ENCODE data around the gene DNAH1. TPM values are rescaled to one million over a fixed set of nuclear protein-coding genes. Genes with fewer than 3 reads are reported as not detected.

The DNAH1 gene
- total and polyA plus RNA-seq, 2 of the 13 experiments (the other 11 are each of a cell fraction or from before 2014, with no cell fraction given): 0.64 to 3.5 TPM

- no peak overlapping the region for H3K9ac ChIP-seq (ENCODE audit: insufficient read depth, low read depth, low read length)
- H2AFZ ChIP-seq (ENCODE audit: low read length): no peak overlapping the region
- DNase-seq (ENCODE audit: low spot score): no peak
- no peak overlapping the region for H3K27ac ChIP-seq (ENCODE audit: extremely low read length, insufficient read depth, low read length)
- H3K4me2 ChIP-seq (ENCODE audit: low read depth, low read length): no peak overlapping the region
- no peaks in the 10 kb centered on the region for H3K27me3 ChIP-seq (ENCODE audit: control insufficient read depth in 1 of 2, insufficient read depth in 2 of 2, low read length in 2 of 2)
- H4K20me1 ChIP-seq (ENCODE audit: insufficient read depth, low read length): no peaks in the 10 kb centered on the region
- TF ChIP-seq AGO2 (optimal IDR thresholded peaks at IDR 0.05; ENCODE audit: low read depth, low read length) (peak; percentile 61), GABPA (IDR thresholded peaks at IDR 0.05; ENCODE audit: low read depth, low read length) (no peak), GABPA (CRISPR knock-in tag; IDR thresholded peaks at IDR 0.05; ENCODE audit: low read depth) (no peak)
- BruUV-seq (replicated peaks): no TSS peak
- H3K4me1 ChIP-seq (ENCODE audit: insufficient read depth, low read length): peaks cover 12% of the 10 kb centered on the region
- ChIA-PET CTCF (ENCODE audit: low intra/inter-chr PET ratio, low total read pairs) (no interaction called here), POLR2A (no interaction called here)
- WGBS (ENCODE audit: low lambda C conversion rate): 98% methylated on average over 17 of the region's 19 CpGs
- H3K79me2 ChIP-seq (ENCODE audit: insufficient read depth, low read length): peaks cover 4% of the 10 kb centered on the region
- no peak for ATAC-seq
- no peaks in the 10 kb centered on the region for H3K9me3 ChIP-seq (ENCODE audit: low read length)
- intact Hi-C loops (cut with micrococcal nuclease; ENCODE audit: unreplicated experiment): no loop called here
- in situ Hi-C loops (cut with HindIII; ENCODE audit: extremely low pct_ligation_motif_present, low pct_unique_long_range_greater_than_20kb): no loop called here
- peaks cover 28 to 71% of the 10 kb centered on the region in 2 experiments for H3K36me3 ChIP-seq (replicated peaks in 1 of 2; ENCODE audit: control insufficient read depth in 1 of 2, insufficient read depth in 2 of 2, low read length in 2 of 2)
- H3K4me3 ChIP-seq (replicated peaks in 1 of 3; ENCODE audit: insufficient read depth in 1 of 3, low read depth in 2 of 3, low read length in 3 of 3): no peak overlapping the region
- FAIRE-seq: no peak
These were observed 87.2 kb downstream of the DNAH1 start for GRCh38 chr3:52403271-52403841.

GRCh38 chr3:52403955-52404354 is 87.8 kb downstream of the DNAH1 start:
- intact Hi-C loops (cut with micrococcal nuclease; ENCODE audit: unreplicated experiment): no loop called here
- H3K27me3 ChIP-seq (ENCODE audit: control insufficient read depth in 1 of 2, insufficient read depth in 2 of 2, low read length in 2 of 2): no peaks in the 10 kb centered on the region
- peaks cover 10% of the 10 kb centered on the region for H3K79me2 ChIP-seq (ENCODE audit: insufficient read depth, low read length)
- POLR2A ChIA-PET: no interaction called here
- no peaks in the 10 kb centered on the region for H3K9me3 ChIP-seq (ENCODE audit: low read length)
- FAIRE-seq (no peak), ATAC-seq (no peak), DNase-seq (ENCODE audit: low spot score) (no peak)
- peaks cover 12% of the 10 kb centered on the region for H3K4me1 ChIP-seq (ENCODE audit: insufficient read depth, low read length)
- CTCF ChIA-PET (ENCODE audit: low intra/inter-chr PET ratio, low total read pairs): no interaction called here
- no peak overlapping the region for H3K27ac ChIP-seq (ENCODE audit: extremely low read length, insufficient read depth, low read length)
- no peak overlapping the region for H2AFZ ChIP-seq (ENCODE audit: low read length)
- no peaks in the 10 kb centered on the region for H4K20me1 ChIP-seq (ENCODE audit: insufficient read depth, low read length)
- no peak overlapping the region for H3K4me3 ChIP-seq (replicated peaks in 1 of 3; ENCODE audit: insufficient read depth in 1 of 3, low read depth in 2 of 3, low read length in 3 of 3)
- no TSS peak for BruUV-seq (replicated peaks)
- TF ChIP-seq ZSCAN20 (CRISPR knock-in tag; IDR thresholded peaks at IDR 0.05; ENCODE audit: borderline replicate concordance) (no peak), KLF9 (CRISPR knock-in tag; IDR thresholded peaks at IDR 0.05; ENCODE audit: low read depth) (no peak), JDP2 (CRISPR knock-in tag; IDR thresholded peaks at IDR 0.05; ENCODE audit: borderline replicate concordance) (no peak), HNF4G (IDR thresholded peaks at IDR 0.05; ENCODE audit: borderline replicate concordance, low read depth, low read length) (no peak), HNF4G (CRISPR knock-in tag; IDR thresholded peaks at IDR 0.05; ENCODE audit: borderline replicate concordance, low read depth) (no peak), ATF6 (CRISPR knock-in tag; conservative IDR thresholded peaks at IDR 0.05) (no peak)
- no peak overlapping the region for H3K9ac ChIP-seq (ENCODE audit: insufficient read depth, low read depth, low read length)
- peaks cover 28 to 71% of the 10 kb centered on the region in 2 experiments for H3K36me3 ChIP-seq (replicated peaks in 1 of 2; ENCODE audit: control insufficient read depth in 1 of 2, insufficient read depth in 2 of 2, low read length in 2 of 2)
- no peak overlapping the region for H3K4me2 ChIP-seq (ENCODE audit: low read depth, low read length)
- WGBS (ENCODE audit: low lambda C conversion rate): 92% methylated on average over 2 of the region's 3 CpGs
- in situ Hi-C loops (cut with HindIII; ENCODE audit: extremely low pct_ligation_motif_present, low pct_unique_long_range_greater_than_20kb): no loop called here
